Left renal cortex interstitium (tissue), 4 donors: ENCODE measurements around the gene RWDD2A. TPM values are rescaled to one million over a fixed set of nuclear protein-coding genes. Genes with fewer than 3 reads are reported as not detected.

Source experiments
- DNase-seq, 4 donors: peaks; one replicate each; pipeline ENCODE4 v3.0.0-alpha.2; 2013; ENCODE audit warnings: low read depth in 4 of 4, low spot score in 2 of 4, missing footprints in 1 of 4
- polyA plus RNA-seq, 4 donors: library from polyadenylated mRNA; unstranded; fragments of 120-200 nt; gene quantifications; one replicate each; pipeline ENCODE4 v1.2.1, GENCODE V29; 2013; ENCODE audit not compliant: insufficient read length in 4 of 4

The RWDD2A gene
- polyA plus RNA-seq, 4 donors: 5.5 to 8.0 (median 6.7) TPM

DNA sequence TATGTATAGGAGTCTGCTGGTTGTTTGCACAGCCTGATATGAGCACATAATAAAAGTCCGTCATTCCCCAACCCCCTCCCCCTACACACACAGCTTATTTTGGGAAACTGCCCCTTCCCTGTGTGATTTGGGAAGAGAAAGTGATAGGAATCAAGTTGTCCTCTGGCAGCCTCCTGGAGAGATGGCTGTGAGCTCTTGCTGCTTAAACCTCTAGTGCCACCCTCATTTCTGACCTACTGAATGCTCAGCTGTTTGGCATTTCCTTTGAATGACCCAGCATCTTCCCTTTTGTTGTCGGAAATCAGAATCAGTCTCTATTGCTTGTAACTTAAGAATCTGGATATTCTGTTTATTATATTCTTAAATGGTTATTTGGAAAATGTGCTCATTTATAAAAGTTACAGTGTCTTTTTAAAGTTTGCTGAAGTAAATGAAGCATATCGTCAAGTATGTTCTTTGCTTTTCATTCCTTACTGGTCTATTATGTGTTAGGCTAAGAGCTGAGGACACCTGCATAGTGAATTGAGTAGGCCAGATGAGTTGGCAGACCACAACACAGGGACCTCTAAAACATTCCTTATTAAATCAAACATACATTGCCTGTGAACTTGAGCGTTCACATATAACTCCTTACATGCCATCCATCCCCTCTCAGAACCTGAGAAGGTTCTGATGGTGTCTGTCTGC, 5.5 kb downstream of the RWDD2A start:
- DNase-seq: no peak

DNA sequence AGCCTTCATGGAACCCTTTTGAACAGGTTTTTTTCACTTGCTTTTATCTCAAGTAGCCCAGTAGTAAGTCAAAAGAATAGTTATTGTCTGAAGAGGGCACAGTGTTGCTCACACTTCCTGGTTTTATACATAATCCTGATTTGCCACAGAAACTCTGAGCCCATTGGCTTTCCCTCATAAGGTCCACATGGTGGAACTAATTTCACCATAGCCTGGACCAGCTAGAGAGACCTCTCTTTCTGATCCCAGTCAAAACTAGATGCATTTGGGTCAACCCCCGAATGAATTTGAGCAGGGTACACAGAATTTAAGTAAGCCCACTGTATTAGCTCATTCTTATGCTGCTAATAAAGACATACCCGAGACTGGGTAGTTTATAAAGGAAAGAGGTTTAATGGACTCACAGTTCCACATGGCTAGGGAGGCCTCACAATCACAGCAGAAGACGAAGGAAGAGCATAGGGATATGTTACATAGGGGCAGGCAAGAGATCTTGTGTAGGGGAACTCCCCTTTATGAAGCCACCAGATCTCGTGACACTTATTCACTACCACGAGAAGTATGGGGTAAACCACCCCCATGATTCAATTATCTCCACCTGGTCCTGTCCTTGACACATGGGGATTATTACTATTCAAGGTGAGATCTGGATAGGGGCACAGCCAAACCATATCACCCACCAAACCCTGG, 6.2 kb downstream of the RWDD2A start:
- no peak for DNase-seq

DNA sequence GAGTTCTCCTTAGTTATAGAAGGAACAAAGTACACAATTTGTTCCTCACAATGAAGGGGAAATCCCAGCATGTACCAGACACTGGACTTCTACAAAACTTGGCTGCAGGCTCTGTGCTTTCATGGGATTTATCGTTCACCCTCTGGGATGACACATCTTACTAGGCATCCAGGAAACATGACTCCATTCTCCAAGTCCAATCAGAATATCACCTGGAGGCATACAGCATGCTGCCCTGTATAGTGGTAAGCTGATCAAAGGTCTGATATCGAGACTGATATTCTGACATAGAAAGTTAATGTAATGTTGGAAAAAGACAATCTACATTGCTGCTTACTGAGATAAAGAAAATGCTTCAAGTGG, 6.7 kb downstream of the RWDD2A start:
- no peak for DNase-seq

DNA sequence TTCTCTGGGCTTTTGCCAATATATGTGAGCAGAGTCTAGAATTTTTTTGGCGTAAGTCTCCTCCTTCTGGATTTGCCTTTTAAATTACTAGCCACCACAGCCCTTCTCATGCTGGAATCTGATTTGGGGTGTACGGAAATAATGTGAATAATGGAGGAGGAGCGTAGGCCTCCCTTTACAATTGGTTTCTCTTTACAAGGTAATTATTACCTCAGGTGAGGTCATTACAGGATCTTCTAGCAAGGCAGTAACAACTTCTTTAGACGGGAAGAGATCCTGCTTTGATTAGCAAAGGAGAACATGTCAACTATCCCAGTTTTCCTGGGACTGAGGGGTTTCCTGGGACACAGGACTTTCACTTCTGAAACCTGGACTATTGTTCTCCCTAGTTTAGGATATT, 8.9 kb downstream of the RWDD2A start:
- no peak for DNase-seq

DNA sequence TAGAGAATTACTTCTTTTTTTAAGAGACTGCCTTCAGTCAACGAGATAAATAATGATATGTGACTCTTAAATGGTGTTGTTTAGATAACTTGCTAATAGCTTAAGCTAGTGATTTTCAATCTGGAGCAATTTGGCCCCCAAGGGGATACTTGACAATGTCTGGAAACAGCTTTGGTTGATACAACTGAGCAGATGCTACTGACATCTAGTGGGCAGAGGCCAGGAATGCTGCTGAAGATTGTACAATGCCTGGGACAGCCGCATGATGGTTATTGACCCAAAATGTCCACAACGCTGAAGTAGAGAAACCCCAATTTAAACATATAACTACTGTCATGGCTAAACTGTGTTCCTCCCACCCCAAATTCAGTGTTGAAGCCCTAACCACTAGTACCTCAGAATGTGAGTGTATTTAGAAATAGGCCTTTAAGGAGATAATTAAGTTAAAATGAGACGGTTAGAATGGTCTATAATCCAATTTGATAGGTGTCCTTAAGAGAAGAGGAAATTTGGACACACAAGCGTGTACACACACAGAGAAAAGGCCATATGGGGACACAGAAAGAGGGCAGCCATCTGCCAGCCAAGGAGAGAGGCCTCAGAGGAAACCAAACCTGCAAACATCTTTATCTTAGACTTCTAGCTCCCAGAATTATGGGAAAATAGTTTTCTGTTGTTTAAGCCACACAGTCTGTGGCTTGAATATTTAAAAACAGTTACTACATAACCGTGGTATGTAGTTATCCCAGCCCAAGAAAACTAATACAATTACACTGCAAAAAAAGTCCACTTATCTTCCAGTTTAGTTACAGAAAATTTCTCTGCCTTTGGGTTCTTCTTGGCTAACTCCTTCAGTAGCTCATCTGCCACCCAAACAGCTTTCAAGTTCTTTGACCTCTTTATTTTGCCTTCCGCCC, 22.2 kb downstream of the RWDD2A start:
- DNase-seq: peak in 1 of 4 donors; percentile 32

DNA sequence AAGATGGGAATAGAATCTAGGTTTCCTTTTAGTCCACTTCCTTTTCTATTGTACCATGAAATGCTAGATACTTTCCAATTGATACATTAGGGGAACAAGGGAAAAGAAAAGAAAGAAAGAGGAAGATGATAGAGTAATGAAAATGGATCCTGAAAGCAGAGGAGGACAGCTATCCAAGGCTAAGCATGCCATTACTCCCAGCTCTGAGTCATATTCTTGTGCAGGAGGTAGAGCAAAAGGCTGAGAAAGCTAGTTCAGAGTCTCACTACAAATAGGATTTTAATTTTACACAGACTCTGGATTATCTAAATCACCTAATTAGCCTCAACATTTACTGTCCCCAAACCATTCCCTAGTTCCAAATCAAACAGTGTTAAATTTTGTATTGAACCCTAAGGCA, 23.6 kb downstream of the RWDD2A start:
- DNase-seq: no peak

DNA sequence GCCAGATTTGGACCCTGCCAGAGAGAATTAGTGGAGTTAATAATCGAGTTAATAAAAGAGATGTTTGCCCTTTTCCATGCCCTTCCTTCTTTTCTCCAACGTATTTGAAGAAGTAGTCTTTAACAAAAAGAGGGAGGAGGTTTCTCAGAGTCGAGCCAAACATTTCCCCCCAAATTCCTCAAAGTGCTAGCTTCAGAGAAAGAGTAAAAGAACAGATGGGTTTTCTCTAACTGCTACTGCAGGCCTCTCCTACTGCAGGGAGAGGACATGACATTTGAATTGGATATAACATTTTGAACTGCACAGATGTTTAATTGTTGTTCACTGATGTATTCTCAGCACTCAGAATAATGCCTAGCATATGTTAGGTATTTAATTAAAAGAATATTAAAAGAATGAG, 25.5 kb downstream of the RWDD2A start:
- DNase-seq: peak in 1 of 4 donors; percentile 10

DNA sequence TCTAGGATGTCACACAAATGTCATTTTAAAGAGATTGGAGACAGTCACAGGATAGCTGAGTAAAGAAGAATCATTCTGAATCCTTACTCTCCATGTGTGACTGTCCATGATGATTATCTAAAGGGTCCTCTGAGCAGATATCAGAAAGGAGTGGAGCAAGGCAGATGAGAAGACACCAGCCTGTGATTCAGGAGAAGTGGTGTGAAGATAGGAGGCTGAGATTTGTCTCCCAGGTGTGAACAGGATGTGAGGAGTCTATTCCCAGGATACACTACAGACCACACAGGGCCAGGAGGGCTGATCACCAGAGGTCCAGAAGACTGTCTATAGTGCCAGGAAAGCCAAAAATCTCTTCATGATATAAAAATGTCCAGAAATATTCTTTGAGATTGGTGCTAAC, 27.0 kb downstream of the RWDD2A start:
- DNase-seq: no peak

DNA sequence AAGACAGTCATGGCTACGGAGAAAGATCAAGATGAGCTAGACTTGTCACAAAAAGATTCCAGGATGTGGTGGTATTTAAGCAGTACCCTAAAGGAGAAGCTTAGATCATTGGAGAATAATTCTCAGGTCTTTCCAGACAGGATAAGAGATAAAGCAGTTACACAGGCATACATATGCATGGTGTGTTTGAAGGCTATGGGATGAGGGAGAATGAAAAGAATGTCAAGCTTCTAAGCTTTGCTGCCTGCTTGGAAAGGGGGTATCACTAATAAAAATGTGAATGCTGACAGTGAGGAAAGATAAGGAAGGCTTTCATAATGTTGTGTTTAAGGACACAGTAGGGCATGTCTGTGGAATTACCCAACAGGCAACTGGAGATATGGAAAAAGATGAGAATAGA, 28.1 kb downstream of the RWDD2A start:
- DNase-seq: no peak

DNA sequence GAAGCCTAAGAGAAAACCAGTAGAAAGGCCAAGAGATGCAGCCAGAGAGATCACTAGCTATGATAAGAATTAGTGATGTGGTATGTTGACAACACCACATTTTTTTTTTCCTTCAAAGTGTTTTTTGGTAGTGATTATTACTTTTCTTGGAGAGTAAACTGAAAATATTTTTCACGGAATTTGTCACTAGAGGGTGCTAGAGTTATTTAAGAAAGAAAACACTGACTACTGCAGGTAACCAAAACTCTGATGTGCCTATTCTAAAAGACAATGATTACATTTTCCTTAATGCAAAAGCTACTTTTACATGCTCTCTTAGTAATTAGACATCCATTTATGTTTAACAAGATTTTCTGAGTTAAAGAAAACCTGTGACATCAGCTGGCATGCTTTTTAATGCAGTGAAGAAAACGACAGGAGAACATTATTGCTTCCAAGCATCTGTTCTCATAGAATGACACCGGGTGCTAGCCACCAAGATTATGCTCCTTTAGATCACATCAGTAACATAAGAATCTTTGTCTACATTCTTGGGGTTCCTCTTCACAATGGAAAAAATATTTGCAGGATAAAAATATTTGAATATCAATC, 28.8 kb downstream of the RWDD2A start:
- peak in 2 of 4 donors; percentile 6 to 23 for DNase-seq

DNA sequence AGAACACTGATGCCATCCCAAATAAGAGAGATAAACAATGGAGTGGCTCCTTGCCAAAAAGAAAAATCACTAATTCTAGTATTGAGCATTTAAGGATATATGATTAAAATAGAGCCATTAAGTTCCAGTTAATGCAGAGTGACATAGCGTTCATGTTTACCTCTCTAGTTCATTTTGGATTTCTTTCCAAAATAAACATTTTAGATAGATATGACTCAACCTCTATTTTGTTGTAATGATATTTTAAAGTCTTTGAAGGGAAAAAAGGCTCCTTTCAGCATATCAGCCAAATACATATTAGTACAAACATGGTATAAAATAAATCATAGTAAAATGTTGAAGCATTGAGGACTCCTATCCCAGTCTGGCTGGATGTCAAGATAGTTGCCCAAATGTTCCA, 33.4 kb downstream of the RWDD2A start:
- DNase-seq: no peak

DNA sequence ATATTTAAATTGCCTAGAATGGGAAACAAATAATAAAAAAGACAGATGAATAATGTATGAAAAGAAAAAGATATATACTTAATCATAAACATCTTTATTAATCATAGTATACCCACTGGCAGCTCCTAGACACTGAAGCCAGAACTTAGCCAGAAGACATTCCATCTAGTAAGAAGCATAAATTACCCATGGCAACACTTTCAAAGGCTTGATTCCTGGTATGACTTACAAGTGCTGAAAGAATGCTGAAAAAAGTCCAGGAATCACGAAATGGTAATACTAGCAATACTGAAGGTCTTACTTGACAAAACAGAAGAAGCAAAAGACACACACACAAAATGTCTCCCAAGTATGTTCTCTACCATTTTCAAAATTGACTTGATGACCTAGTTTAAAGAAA, 38.0 kb downstream of the RWDD2A start:
- DNase-seq: no peak

DNA sequence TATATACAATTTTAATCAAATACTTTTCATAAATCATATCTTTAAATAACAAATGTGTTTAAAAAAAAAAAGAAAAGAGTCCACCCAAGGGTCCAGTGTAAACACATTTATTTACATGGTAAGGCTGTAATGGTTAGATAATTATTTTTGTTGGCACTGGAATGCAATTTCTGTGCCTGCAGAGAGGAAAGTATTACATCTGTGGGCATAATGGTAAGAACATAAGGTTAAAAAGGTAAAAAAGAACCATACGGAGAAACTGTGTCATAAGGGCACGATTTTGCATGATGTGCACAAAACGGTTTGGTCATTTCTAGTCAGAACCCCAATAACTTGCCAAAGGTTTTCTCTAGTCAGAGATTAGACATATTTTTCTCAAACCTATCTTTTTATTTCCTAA, 54.3 kb downstream of the RWDD2A start:
- no peak for DNase-seq

Other genes with a start within 250 kb of the RWDD2A start
- 10 to 100 TPM in 1 of 4 donors, 1 to 10 TPM in 3; 7.1 to 11.5 (median 9.1) TPM for gene UBE3D, start 127.5 kb upstream of the RWDD2A start, polyA plus RNA-seq
- gene DOP1A, start 125.7 kb upstream of the RWDD2A start, polyA plus RNA-seq: 10 to 100 TPM; 26.3 to 42.1 (median 36.2) TPM
- 10 to 100 TPM; 31.4 to 59.1 (median 48.1) TPM for gene PGM3, start 92 bp upstream of the RWDD2A start, polyA plus RNA-seq
- 1 to 10 TPM; 2.1 to 2.8 (median 2.4) TPM for gene ME1, start 237.7 kb downstream of the RWDD2A start, polyA plus RNA-seq